BJ (cell line): ENCODE results near the gene TPRKB. TPM values are rescaled to one million over a fixed set of nuclear protein-coding genes. Genes with fewer than 3 reads are reported as not detected.
"Not testable (repeated sequence)": the region's sequence is repeated elsewhere in the genome, so short reads cannot be mapped to it uniquely, and the experiment has no call there.

Source experiments
- CTCF ChIA-PET: fragments of 350-600 bp; formaldehyde crosslinking; extraction: SDS; loops from one replicate; lab custom pipeline; 2021; ENCODE audit warnings: antibody characterized with exemption, inconsistent platforms; lab: Yijun Ruan, JAX
- POLR2A ChIA-PET: fragments of 300-600 bp; sonication (Branson Sonifier 250); formaldehyde crosslinking; extraction: SDS; loops from one replicate; lab custom pipeline; 2021; ENCODE audit warnings: antibody characterized with exemption; lab: Charles Lee
- DNase-seq: peaks from one replicate; pipeline ENCODE4 v3.0.0-alpha.2; 2011; ENCODE audit warnings: low read depth
- H3K27me3 ChIP-seq: 2 replicates; pipeline ENCODE4 v1.6.0; 2011; ENCODE audit warnings: low read length; ENCODE audit not compliant: control insufficient read depth, insufficient read depth
- H3K36me3 ChIP-seq: 2 replicates; pipeline ENCODE4 v1.5.1; 2011; ENCODE audit warnings: low read length; ENCODE audit not compliant: control insufficient read depth, insufficient read depth
- H3K4me3 ChIP-seq: 2 replicates; pipeline ENCODE4 v1.5.1; 2011; ENCODE audit warnings: low read depth, mild to moderate bottlenecking, control low read depth, low read length
- polyA plus RNA-seq: library from polyadenylated mRNA; depleted of rRNA; stranded (reverse); fragments of >200 nt; gene quantifications from 2 replicates; pipeline ENCODE4 v1.2.3, GENCODE V29; 2011; rRNA removed
- TF ChIP-seq, protein P1 (sequence below): IDR thresholded peaks from 2 replicates; pipeline ENCODE4 v1.5.1; 2011; ENCODE audit warnings: low read depth, mild to moderate bottlenecking, control low read depth, inconsistent platforms, low read length, moderate library complexity; ENCODE audit not compliant: insufficient read depth

Gene TPRKB
- polyA plus RNA-seq, 1 experiment: 16.0 TPM

DNA sequence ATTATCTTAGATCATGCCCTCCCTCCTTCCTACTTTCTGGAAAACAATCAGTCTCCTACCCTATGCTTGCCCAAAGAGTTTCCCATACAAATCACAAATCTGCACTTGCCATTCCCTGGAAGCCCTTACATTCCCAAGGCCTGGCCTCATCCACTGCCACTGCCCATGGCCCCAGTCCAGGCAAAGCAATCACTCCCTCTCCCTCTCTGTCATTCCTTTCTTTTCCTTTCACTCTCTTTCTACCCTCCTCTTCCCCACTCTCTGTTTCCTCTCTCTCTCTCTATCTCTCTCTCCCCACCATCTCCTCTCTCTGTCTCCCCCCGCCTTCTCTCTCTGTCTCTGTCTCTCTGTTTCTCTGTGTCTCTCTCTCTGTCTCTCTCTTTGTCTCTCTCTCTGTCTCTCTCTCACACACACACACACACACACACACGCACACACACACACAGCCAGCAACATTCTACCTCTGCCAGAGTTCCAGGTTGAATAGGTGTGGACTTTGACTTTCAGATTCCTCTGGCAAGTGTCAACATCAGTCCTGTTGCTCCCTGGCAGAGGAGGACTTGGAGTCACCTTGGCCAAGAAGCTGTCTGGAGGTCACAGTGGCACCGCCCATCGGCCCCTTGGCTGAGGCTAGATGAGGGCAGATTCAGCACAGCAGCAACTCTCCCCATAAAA is 51.2 kb downstream of the TPRKB start:
- ChIA-PET CTCF (no interaction called here), POLR2A (no interaction called here)
- no peak for DNase-seq

GRCh38 chr2:73684905-73685304 is 52.2 kb downstream of the TPRKB start:
- TF ChIP-seq, protein P1, sequence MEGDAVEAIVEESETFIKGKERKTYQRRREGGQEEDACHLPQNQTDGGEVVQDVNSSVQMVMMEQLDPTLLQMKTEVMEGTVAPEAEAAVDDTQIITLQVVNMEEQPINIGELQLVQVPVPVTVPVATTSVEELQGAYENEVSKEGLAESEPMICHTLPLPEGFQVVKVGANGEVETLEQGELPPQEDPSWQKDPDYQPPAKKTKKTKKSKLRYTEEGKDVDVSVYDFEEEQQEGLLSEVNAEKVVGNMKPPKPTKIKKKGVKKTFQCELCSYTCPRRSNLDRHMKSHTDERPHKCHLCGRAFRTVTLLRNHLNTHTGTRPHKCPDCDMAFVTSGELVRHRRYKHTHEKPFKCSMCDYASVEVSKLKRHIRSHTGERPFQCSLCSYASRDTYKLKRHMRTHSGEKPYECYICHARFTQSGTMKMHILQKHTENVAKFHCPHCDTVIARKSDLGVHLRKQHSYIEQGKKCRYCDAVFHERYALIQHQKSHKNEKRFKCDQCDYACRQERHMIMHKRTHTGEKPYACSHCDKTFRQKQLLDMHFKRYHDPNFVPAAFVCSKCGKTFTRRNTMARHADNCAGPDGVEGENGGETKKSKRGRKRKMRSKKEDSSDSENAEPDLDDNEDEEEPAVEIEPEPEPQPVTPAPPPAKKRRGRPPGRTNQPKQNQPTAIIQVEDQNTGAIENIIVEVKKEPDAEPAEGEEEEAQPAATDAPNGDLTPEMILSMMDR: 0 out of 2 replicates have a peak, but pooled peaks have one; percentile 4
- H3K36me3 ChIP-seq, H3K27me3 ChIP-seq, CTCF ChIA-PET, H3K4me3 ChIP-seq, DNase-seq, POLR2A ChIA-PET: not testable (repeated sequence)

More for the DNA sequence above, 51.2 kb downstream of the TPRKB start:
- no peak overlapping the region for H3K4me3 ChIP-seq
- H3K36me3 ChIP-seq: no peaks in the 10 kb centered on the region
- H3K27me3 ChIP-seq: no peaks in the 10 kb centered on the region; the same call in 1 of the 2 replicates
- TF ChIP-seq, protein P1: no peak

GRCh38 chr2:73684325-73684724 is 52.8 kb downstream of the TPRKB start:
- H3K4me3 ChIP-seq, CTCF ChIA-PET, H3K36me3 ChIP-seq, DNase-seq, POLR2A ChIA-PET, H3K27me3 ChIP-seq: not testable (repeated sequence)

DNA sequence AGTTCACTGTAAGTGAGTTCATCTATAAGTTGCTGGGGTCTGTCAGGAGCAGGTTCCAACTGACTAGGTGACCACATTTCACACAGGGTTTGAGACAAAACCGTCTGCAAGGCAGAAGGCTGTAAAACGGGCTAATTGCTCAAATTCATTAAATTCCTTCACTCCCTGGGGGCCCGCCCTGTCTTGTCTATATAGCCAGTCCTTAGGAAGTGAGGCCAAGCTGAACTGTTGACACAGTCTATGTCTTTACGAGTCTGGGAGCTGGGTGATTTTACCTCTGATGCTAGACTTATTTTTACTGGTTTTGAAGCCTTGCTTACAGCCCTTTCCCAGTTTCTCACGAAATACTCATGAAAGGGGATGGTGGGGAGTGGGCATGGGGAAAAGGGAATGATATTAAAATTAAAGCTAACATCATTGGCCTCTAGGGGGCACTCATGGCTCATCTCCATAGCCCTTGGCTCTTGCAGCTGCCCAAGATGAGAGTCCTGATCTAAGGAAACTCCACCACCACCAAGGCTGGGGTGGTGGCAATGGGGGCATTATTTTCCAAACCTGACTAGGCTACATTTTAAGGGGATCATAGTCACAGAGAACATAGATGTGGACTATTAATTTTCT is 57.1 kb downstream of the TPRKB start:
- TF ChIP-seq, protein P1: peak; percentile 52
- H3K4me3 ChIP-seq, DNase-seq, H3K36me3 ChIP-seq, H3K27me3 ChIP-seq, POLR2A ChIA-PET: not testable (repeated sequence)
- CTCF ChIA-PET: interaction anchor here (0.7 to 3.0 kb wide), 12 partner anchors 9 to 150 kb away, joined by 3 to 15 read pairs (median 4); no protein-coding TSS in a partner anchor

Other genes with a start within 250 kb of the TPRKB start
- not detected in 2 replicates for gene NAT8, start 94.9 kb downstream of the TPRKB start, polyA plus RNA-seq
- 19.7 and 33.8 TPM in 2 replicates for gene DUSP11, start 42.8 kb upstream of the TPRKB start, polyA plus RNA-seq
- not detected in 2 replicates for gene C2orf78, start 46.8 kb upstream of the TPRKB start, polyA plus RNA-seq
- 47.9 and 48.4 TPM in 2 replicates for gene STAMBP, start 91.6 kb upstream of the TPRKB start, polyA plus RNA-seq
- gene ACTG2, start 155.7 kb upstream of the TPRKB start, polyA plus RNA-seq: 43.8 and 81.3 TPM in 2 replicates
- 76.6 and 79.8 TPM in 2 replicates for gene DGUOK, start 189.5 kb upstream of the TPRKB start, polyA plus RNA-seq
- gene TET3, start 247.6 kb upstream of the TPRKB start, polyA plus RNA-seq: 2.1 and 2.6 TPM in 2 replicates